H9 (cell line): ENCODE measurements around the gene CCDC124. TPM values are rescaled to one million over a fixed set of nuclear protein-coding genes. Genes with fewer than 3 reads are reported as not detected.

Experiments used
- DNase-seq: peaks from one replicate; pipeline ENCODE4 v3.0.0-alpha.2; 2017
- H2AFZ ChIP-seq: one replicate; pipeline ENCODE4 v1.6.1; 2013; ENCODE audit warnings: mild to moderate bottlenecking, low read length, control low read depth, moderate library complexity
- H2AK5ac ChIP-seq: 2 replicates; pipeline ENCODE4 v1.6.1; 2013; ENCODE audit warnings: low read length, control low read depth, mixed read lengths; ENCODE audit not compliant: insufficient read length
- H2BK120ac ChIP-seq: one replicate; pipeline ENCODE4 v1.6.1; 2013; ENCODE audit warnings: low read depth, mild to moderate bottlenecking, low read length, control low read depth, inconsistent platforms; ENCODE audit not compliant: poor library complexity, severe bottlenecking
- H2BK12ac ChIP-seq: 2 replicates; pipeline ENCODE4 v1.6.1; 2013; ENCODE audit warnings: low read length, control low read depth, mixed read lengths, low read depth; ENCODE audit not compliant: insufficient read length
- H2BK15ac ChIP-seq: 2 replicates; pipeline ENCODE4 v1.6.1; 2013; ENCODE audit warnings: low read depth, low read length, control low read depth
- H2BK20ac ChIP-seq: one replicate; pipeline ENCODE4 v1.6.1; 2013; ENCODE audit warnings: low read depth, mild to moderate bottlenecking, low read length, control low read depth, inconsistent platforms; ENCODE audit not compliant: poor library complexity, severe bottlenecking
- H2BK5ac ChIP-seq: 2 replicates; pipeline ENCODE4 v1.6.1; 2013; ENCODE audit warnings: low read length, control low read depth, mixed read lengths; ENCODE audit not compliant: insufficient read length
- H3K14ac ChIP-seq: 2 replicates; pipeline ENCODE4 v1.6.1; 2013; ENCODE audit warnings: low read length, control low read depth; ENCODE audit not compliant: insufficient read depth
- H3K18ac ChIP-seq: 2 replicates; pipeline ENCODE4 v1.6.1; 2013; ENCODE audit warnings: low read depth, mild to moderate bottlenecking, mixed read lengths, low read length, control low read depth; ENCODE audit not compliant: insufficient read length
- H3K23ac ChIP-seq: 2 replicates; pipeline ENCODE4 v1.6.1; 2013; ENCODE audit warnings: low read length, control low read depth, mixed read lengths, low read depth; ENCODE audit not compliant: insufficient read length
- H3K23me2 ChIP-seq: 2 replicates; pipeline ENCODE4 v1.6.1; 2013; ENCODE audit warnings: low read depth, mild to moderate bottlenecking, mixed read lengths, low read length, control low read depth; ENCODE audit not compliant: insufficient read length, poor library complexity, severe bottlenecking
- H3K27ac ChIP-seq: 2 replicates; pipeline ENCODE4 v1.5.1; 2013; ENCODE audit warnings: low read length, control low read depth, mixed read lengths, low read depth; ENCODE audit not compliant: insufficient read length
- H3K27me3 ChIP-seq: 2 replicates; pipeline ENCODE4 v1.6.1; 2013; ENCODE audit warnings: low read length, control low read depth, inconsistent platforms; ENCODE audit not compliant: insufficient read depth
- H3K4ac ChIP-seq: 2 replicates; pipeline ENCODE4 v1.6.1; 2013; ENCODE audit warnings: low read depth, mild to moderate bottlenecking, control low read depth, inconsistent platforms, low read length, moderate library complexity
- H3K4me1 ChIP-seq: 2 replicates; pipeline ENCODE4 v1.6.1; 2013; ENCODE audit warnings: low read length, control low read depth, inconsistent platforms; ENCODE audit not compliant: insufficient read depth
- H3K4me2 ChIP-seq: 2 replicates; pipeline ENCODE4 v1.6.1; 2013; ENCODE audit warnings: low read length, control low read depth, mixed read lengths; ENCODE audit not compliant: insufficient read length, insufficient read depth
- H3K56ac ChIP-seq: 2 replicates; pipeline ENCODE4 v1.6.1; 2013; ENCODE audit warnings: low read depth, mild to moderate bottlenecking, mixed read lengths, low read length, control low read depth; ENCODE audit not compliant: insufficient read length
- H3K79me1 ChIP-seq: 2 replicates; pipeline ENCODE4 v1.6.1; 2013; ENCODE audit warnings: low read depth, mild to moderate bottlenecking, moderate library complexity, low read length, control low read depth, inconsistent platforms; ENCODE audit not compliant: insufficient read depth, poor library complexity, severe bottlenecking
- H3K79me2 ChIP-seq: 2 replicates; pipeline ENCODE4 v1.6.1; 2013; ENCODE audit warnings: low read length, control low read depth, inconsistent platforms; ENCODE audit not compliant: insufficient read depth
- H3K9ac ChIP-seq: 2 replicates; pipeline ENCODE4 v1.6.1; 2013; ENCODE audit warnings: low read length, control low read depth, mixed read lengths; ENCODE audit not compliant: insufficient read length; ENCODE audit errors: extremely low read depth
- H3K9me3 ChIP-seq: one replicate; pipeline ENCODE4 v1.6.1; 2013; ENCODE audit warnings: low read depth, low read length, inconsistent platforms; ENCODE audit not compliant: control insufficient read depth
- H3T11ph ChIP-seq: one replicate; pipeline ENCODE4 v1.6.1; 2013; ENCODE audit warnings: mild to moderate bottlenecking, low read length, control low read depth, inconsistent platforms
- H4K20me1 ChIP-seq: one replicate; pipeline ENCODE4 v1.6.1; 2013; ENCODE audit not compliant: control insufficient read depth, insufficient read length, insufficient read depth
- H4K5ac ChIP-seq: 2 replicates; pipeline ENCODE4 v1.6.1; 2013; ENCODE audit warnings: low read depth, mild to moderate bottlenecking, mixed read lengths, low read length, control low read depth; ENCODE audit not compliant: insufficient read length
- H4K8ac ChIP-seq: replicated peaks from 2 replicates; pipeline ENCODE4 v1.6.1; 2013; ENCODE audit warnings: low read length, control low read depth, mixed read lengths, low read depth; ENCODE audit not compliant: insufficient read length
- H4K91ac ChIP-seq: 2 replicates; pipeline ENCODE4 v1.6.1; 2013; ENCODE audit warnings: low read depth, mild to moderate bottlenecking, moderate library complexity, mixed read lengths, low read length, control low read depth; ENCODE audit not compliant: insufficient read length
- H3K27ac Mint-ChIP-seq, 3 experiments: 2 replicates in 2 of 3; 3 replicates in 1 of 3; pipeline ENCODE4 v1.8.0; 2020 to 2021; ENCODE audit warnings: mixed read lengths in 3 of 3, mild to moderate bottlenecking in 1 of 3, moderate library complexity in 1 of 3
- H3K27me3 Mint-ChIP-seq: 2 replicates; pipeline ENCODE4 v1.8.0; 2021; ENCODE audit warnings: low read depth, mild to moderate bottlenecking, moderate library complexity, mixed read lengths
- H3K36me3 Mint-ChIP-seq, 3 experiments: 2 replicates in 2 of 3; 3 replicates in 1 of 3; pipeline ENCODE4 v1.8.0; 2020 to 2021; ENCODE audit warnings: low read depth in 3 of 3, mixed read lengths in 3 of 3; ENCODE audit not compliant: insufficient read depth in 1 of 3
- H3K4me1 Mint-ChIP-seq, 2 experiments: 2 replicates each; pipeline ENCODE4 v1.8.0; 2020; ENCODE audit warnings: mixed read lengths in 2 of 2
- H3K4me3 Mint-ChIP-seq, 2 experiments: 2 replicates in 1 of 2; 3 replicates in 1 of 2; pipeline ENCODE4 v1.8.0; 2020 to 2021; ENCODE audit warnings: mild to moderate bottlenecking in 2 of 2, mixed read lengths in 2 of 2, moderate library complexity in 1 of 2
- H3K9me3 Mint-ChIP-seq, 2 experiments: 2 replicates in 1 of 2; 3 replicates in 1 of 2; pipeline ENCODE4 v1.8.0; 2020; ENCODE audit warnings: mild to moderate bottlenecking in 2 of 2, mixed read lengths in 2 of 2, moderate library complexity in 1 of 2
- CTCF ChIP-seq: fragments of 200-600 bp; sonication (generic); conservative IDR thresholded peaks from 3 replicates; pipeline ENCODE4 v1.8.0; 2021; ENCODE audit warnings: antibody characterized with exemption, mild to moderate bottlenecking
- WGBS: extraction: QIAGEN DNeasy Blood & Tissue Kit; methylation state at CpG from one replicate; pipeline ENCODE4 v1.1.7; 2013; ENCODE audit warnings: missing lambda C conversion rate, low lambda C conversion rate, mixed read lengths; ENCODE audit not compliant: insufficient read length; ENCODE audit errors: extremely low coverage; 5-methylcytosine and 5-hydroxymethylcytosine counted together
- long read RNA-seq: library from polyadenylated mRNA; unstranded; transcript quantifications from one replicate; pipeline ENCODE4 v2.0.0, GENCODE V29; 2020
- total RNA-seq: library from RNA; stranded (reverse); gene quantifications from 2 replicates; pipeline ENCODE4 v1.2.1, GENCODE V29; 2021

CCDC124 gene
- total RNA-seq: 117 and 119 TPM in 2 replicates
- long read RNA-seq, transcript CCDC124-201 (5 exons, 938 nt): major isoform, 166 of 231 reads
- long read RNA-seq, partial matches to known transcripts: 60 of 231 reads
- long read RNA-seq, other reads (novel, unspliced or antisense): 5 of 231 reads

GRCh38 chr19:17932485-17933338 lies at the start of gene CCDC124:
CCDC124 (plus strand) TSS chr19:17933015; CDS start chr19:17936421, 3,406 bp downstream.
- peak within 1 kb of the TSS; percentile 90 to 94 for H3K4me3 Mint-ChIP-seq

More at GRCh38 chr19:17932485-17933338, at the start of gene CCDC124:
- H3K79me2 ChIP-seq: peaks cover 2% of the 10 kb centered on the region; the same call in 1 of the 2 replicates
- peak; percentile 97 for TF ChIP-seq CTCF
- H3K9me3 Mint-ChIP-seq: no peaks in the 10 kb centered on the region
- H4K20me1 ChIP-seq: no peaks in the 10 kb centered on the region
- no peak within 1 kb of the TSS for H4K91ac ChIP-seq
- H2AK5ac ChIP-seq: no peak within 1 kb of the TSS
- no peak within 1 kb of the TSS for H3K23ac ChIP-seq
- H3K4me1 ChIP-seq: peaks cover 3% of the 10 kb centered on the region; the same call in 1 of the 2 replicates
- H3K14ac ChIP-seq: peak within 1 kb of the TSS; percentile 98; the same call in 1 of the 2 replicates
- no peak within 1 kb of the TSS for H2BK12ac ChIP-seq
- peak within 1 kb of the TSS; percentile 94 for H2BK120ac ChIP-seq
- DNase-seq: peak; percentile 95
- peak within 1 kb of the TSS; percentile 85 for H2BK5ac ChIP-seq
- H3K9me3 ChIP-seq: no peaks in the 10 kb centered on the region
- H3T11ph ChIP-seq: peak within 1 kb of the TSS; percentile 97
- no peaks in the 10 kb centered on the region for H3K79me1 ChIP-seq
- H4K8ac ChIP-seq: no peak within 1 kb of the TSS
- no peak within 1 kb of the TSS for H3K56ac ChIP-seq
- peak within 1 kb of the TSS; percentile 40 for H3K27ac ChIP-seq
- H2AFZ ChIP-seq: peak within 1 kb of the TSS; percentile 99
- H2BK15ac ChIP-seq: no peak within 1 kb of the TSS
- peak within 1 kb of the TSS; percentile 93 for H4K5ac ChIP-seq
- peak within 1 kb of the TSS; percentile 97 for H3K18ac ChIP-seq
- H3K27me3 Mint-ChIP-seq: peaks cover 7% of the 10 kb centered on the region
- H3K27ac Mint-ChIP-seq: peak within 1 kb of the TSS; percentile 98 to 99 (median 98)
- peak within 1 kb of the TSS; percentile 61 for H3K9ac ChIP-seq
- WGBS: no CpG with 5 or more reads among the region's 64 CpGs
- H3K23me2 ChIP-seq: peaks cover 12% of the 10 kb centered on the region
- no peak within 1 kb of the TSS for H2BK20ac ChIP-seq
- peak within 1 kb of the TSS; percentile 71 for H3K4me2 ChIP-seq
- H3K36me3 Mint-ChIP-seq: peaks cover 0 to 8% (median 6%) of the 10 kb centered on the region in 3 experiments; a peak in 3 of 7 replicates
- no peak within 1 kb of the TSS; the same call in 1 of the 2 replicates for H3K4ac ChIP-seq
- peaks cover 11 to 14% of the 10 kb centered on the region in 2 experiments for H3K4me1 Mint-ChIP-seq
- H3K27me3 ChIP-seq: no peaks in the 10 kb centered on the region
